ENCODE results near the gene ZFP69. TPM values are rescaled to one million over a fixed set of nuclear protein-coding genes. Genes with fewer than 3 reads are reported as not detected.

Gene ZFP69
- total and polyA plus RNA-seq, 10 of the 15 experiments (the other 5 are each of a cell fraction or from before 2014, with no cell fraction given), result 1.9 to 6.4 (median 3.7) TPM

- TF ChIP-seq CTCF (IDR thresholded peaks at IDR 0.05 in 2 of 3, conservative IDR thresholded peaks at IDR 0.05 in 1 of 3; ENCODE audit: control insufficient read depth in 2 of 3, extremely low read depth in 1 of 3, insufficient read depth in 1 of 3, low read depth in 3 of 3, low read length in 3 of 3) (peak in 2 of 3 experiments; percentile 11 to 17; a peak in 2 of 6 replicates), STAT3 (IDR thresholded peaks at IDR 0.05; ENCODE audit: low read depth, low read length) (no peak), NFIC (IDR thresholded peaks at IDR 0.05; ENCODE audit: low read depth, low read length) (no peak; the same call in 1 of the 2 replicates), IKZF2 (IDR thresholded peaks at IDR 0.05) (peak; percentile 30 to 47; a peak in 2 of 4 replicates), HCFC1 (IDR thresholded peaks at IDR 0.05; ENCODE audit: low read length) (no peak), ZSCAN29 (IDR thresholded peaks at IDR 0.05) (no peak), MTA3 (IDR thresholded peaks at IDR 0.05; ENCODE audit: borderline replicate concordance, low read length) (no peak), CHD4 (IDR thresholded peaks at IDR 0.05) (no peak), KDM1A (IDR thresholded peaks at IDR 0.05; ENCODE audit: borderline replicate concordance) (no peak), HDAC6 (IDR thresholded peaks at IDR 0.05; ENCODE audit: unreplicated experiment) (no peak), TAF1 (IDR thresholded peaks at IDR 0.05; ENCODE audit: borderline replicate concordance, low read depth, low read length) (no peak; the same call in 1 of the 2 replicates), ATF3 (IDR thresholded peaks at IDR 0.05; ENCODE audit: borderline replicate concordance, extremely low read depth, low read depth, low read length) (no peak), BCLAF1 (IDR thresholded peaks at IDR 0.05) (no peak), PML (IDR thresholded peaks at IDR 0.05; ENCODE audit: low read length) (peak; percentile 70; the same call in 1 of the 2 replicates), NRF1 (conservative IDR thresholded peaks at IDR 0.05; ENCODE audit: low read depth, low read length) (peak; percentile 88), IRF5 (IDR thresholded peaks at IDR 0.05; ENCODE audit: borderline replicate concordance) (no peak), ZNF207 (IDR thresholded peaks at IDR 0.05; ENCODE audit: borderline replicate concordance) (no peak), GATAD2B (conservative IDR thresholded peaks at IDR 0.05; ENCODE audit: low read depth) (peak; percentile 87), ZBTB11 (CRISPR knock-in tag; IDR thresholded peaks at IDR 0.05) (no peak)
Observed at GRCh38 chr1:40449684-40450494, 27.2 kb upstream of the ZFP69 start, which contains the start of gene ZFP69B (continued).

Data from GM12878 (cell line).